ENCODE measurements around the gene ANKRD52. TPM values are rescaled to one million over a fixed set of nuclear protein-coding genes. Genes with fewer than 3 reads are reported as not detected.
A peak's percentile ranks its signal among the peaks of the same experiment; 100 is the strongest.

Gene ANKRD52
- total RNA-seq, 1 donor from 2014 or later, result 9.1 TPM

DNA sequence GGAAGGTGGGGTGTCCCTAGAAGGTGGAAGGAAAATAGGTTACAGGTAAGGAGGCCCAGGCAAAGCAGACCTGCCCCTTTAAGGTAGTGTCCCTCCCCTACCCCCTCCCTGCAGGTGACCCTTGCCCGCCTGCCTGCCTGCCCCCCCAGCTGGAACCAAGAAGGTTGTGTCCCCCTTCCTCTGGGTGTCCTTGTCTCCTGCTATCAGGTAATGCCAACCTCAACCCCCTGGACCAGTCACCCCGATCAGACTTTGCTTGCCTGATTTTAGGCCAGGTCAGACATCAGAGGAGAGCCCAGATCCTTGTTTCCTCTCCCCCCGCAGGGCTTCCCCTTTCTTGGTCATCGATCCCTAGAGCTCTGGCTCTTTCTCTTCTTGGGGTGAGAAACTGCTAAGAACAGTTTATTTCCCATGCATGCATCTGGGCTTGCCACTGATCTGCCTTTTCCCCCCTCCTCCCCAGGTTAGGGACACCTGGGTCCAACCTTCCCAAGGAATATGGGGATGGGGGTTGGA lies 28.2 kb downstream of the ANKRD52 start, which contains the start of gene SLC39A5:
Gene SLC39A5 (plus strand): TSS at position 136 of the 516 bp plus-strand sequence. CDS start 1,224 bp downstream, outside the sequence.
- Histone ChIP-seq H3K9ac (no peak within 1 kb of the TSS), H3F3A (ENCODE audit: low read depth) (no peaks in the 10 kb centered on the region), H4K20me1 (ENCODE audit: low read depth) (no peaks in the 10 kb centered on the region), H3K4me3 (no peak within 1 kb of the TSS), H3K79me2 (ENCODE audit: low read depth) (peaks cover 5% of the 10 kb centered on the region), H2AFZ (replicated peaks) (no peak within 1 kb of the TSS), H3K4me1 (peaks cover 3% of the 10 kb centered on the region), H3K9me3 (ENCODE audit: low read depth) (no peaks in the 10 kb centered on the region), H3K27ac (no peak within 1 kb of the TSS), H3K36me3 (no peaks in the 10 kb centered on the region), H3K27me3 (no peaks in the 10 kb centered on the region), H3K4me2 (no peak within 1 kb of the TSS)
- H3K27me3 Mint-ChIP-seq (ENCODE audit: insufficient read depth, low read depth), result peaks cover 7% of the 10 kb centered on the region
- H3K9me3 Mint-ChIP-seq, result no peaks in the 10 kb centered on the region
- H3K4me1 Mint-ChIP-seq, result peaks cover 13% of the 10 kb centered on the region
- H3K4me3 Mint-ChIP-seq, result peak within 1 kb of the TSS; percentile 46
- H3K27ac Mint-ChIP-seq, result no peak within 1 kb of the TSS
- TF ChIP-seq EZH2phosphoT487 (IDR thresholded peaks at IDR 0.05), result no peak
- TF ChIP-seq EZH2 (IDR thresholded peaks at IDR 0.05), result no peak
- no peak for TF ChIP-seq CTCF (IDR thresholded peaks at IDR 0.05)
- peaks cover 4% of the 10 kb centered on the region for H3K36me3 Mint-ChIP-seq
- DNase-seq (ENCODE audit: low spot score), result no peak

DNA sequence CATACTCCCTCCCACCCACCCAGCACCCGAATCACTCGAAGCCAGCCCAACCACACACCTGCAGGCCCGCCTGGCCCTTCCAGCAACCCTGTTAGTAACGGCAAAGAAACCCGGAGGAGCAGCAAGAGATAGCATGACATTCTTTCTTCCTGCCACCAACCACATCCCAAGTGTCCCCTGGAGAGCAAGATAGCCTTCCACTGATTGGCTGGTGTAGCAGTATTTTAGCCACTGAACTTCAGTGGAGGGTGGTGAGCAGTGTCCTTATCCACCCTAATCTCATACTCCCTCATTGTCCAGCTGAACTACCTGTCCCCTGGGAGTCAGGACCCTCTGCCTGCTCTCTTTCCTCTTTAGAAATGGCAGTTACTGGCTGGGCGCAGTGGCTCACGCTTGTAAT lies 29.1 kb downstream of the ANKRD52 start:
- H3K27me3 ChIP-seq, result no peaks in the 10 kb centered on the region
- no peak overlapping the region for H3K9ac ChIP-seq
- Mint-ChIP-seq H3K27ac (no peak overlapping the region), H3K4me3 (no peak overlapping the region), H3K27me3 (ENCODE audit: insufficient read depth, low read depth) (peaks cover 4% of the 10 kb centered on the region), H3K9me3 (no peaks in the 10 kb centered on the region), H3K36me3 (peaks cover 4% of the 10 kb centered on the region), H3K4me1 (peaks cover 17% of the 10 kb centered on the region)
- no peak overlapping the region for H3K27ac ChIP-seq
- peaks cover 9% of the 10 kb centered on the region for H3K4me1 ChIP-seq
- H3K36me3 ChIP-seq, result no peaks in the 10 kb centered on the region
- no peak for TF ChIP-seq EZH2phosphoT487 (IDR thresholded peaks at IDR 0.05)
- no peak for TF ChIP-seq CTCF (IDR thresholded peaks at IDR 0.05)
- no peak for TF ChIP-seq EZH2 (IDR thresholded peaks at IDR 0.05)
- no peaks in the 10 kb centered on the region for H3K9me3 ChIP-seq (ENCODE audit: low read depth)
- H4K20me1 ChIP-seq (ENCODE audit: low read depth), result no peaks in the 10 kb centered on the region
- H2AFZ ChIP-seq (replicated peaks), result no peak overlapping the region
- H3F3A ChIP-seq (ENCODE audit: low read depth), result no peaks in the 10 kb centered on the region
- peaks cover 12% of the 10 kb centered on the region for H3K79me2 ChIP-seq (ENCODE audit: low read depth)
- DNase-seq (ENCODE audit: low spot score), result no peak
- no peak overlapping the region for H3K4me2 ChIP-seq
- H3K4me3 ChIP-seq, result no peak overlapping the region

- Mint-ChIP-seq H3K27ac (peak overlapping the region; percentile 76), H3K36me3 (peaks cover 4% of the 10 kb centered on the region), H3K4me3 (peak overlapping the region; percentile 98), H3K4me1 (peaks cover 36% of the 10 kb centered on the region), H3K27me3 (ENCODE audit: insufficient read depth, low read depth) (peaks cover 7% of the 10 kb centered on the region), H3K9me3 (no peaks in the 10 kb centered on the region)
- Histone ChIP-seq H3K4me3 (peak overlapping the region; percentile 78), H3K36me3 (no peaks in the 10 kb centered on the region), H3K9me3 (ENCODE audit: low read depth) (no peaks in the 10 kb centered on the region), H3F3A (ENCODE audit: low read depth) (peaks cover 36% of the 10 kb centered on the region), H3K27me3 (no peaks in the 10 kb centered on the region), H3K4me2 (peak overlapping the region; percentile 89), H3K4me1 (peaks cover 22% of the 10 kb centered on the region), H3K79me2 (ENCODE audit: low read depth) (peaks cover 32% of the 10 kb centered on the region), H3K9ac (peak overlapping the region; percentile 64), H2AFZ (replicated peaks) (peak overlapping the region; percentile 88), H3K27ac (no peak overlapping the region), H4K20me1 (ENCODE audit: low read depth) (peaks cover 12% of the 10 kb centered on the region)
- DNase-seq (ENCODE audit: low spot score), result peak; percentile 43
- no peak for TF ChIP-seq EZH2 (IDR thresholded peaks at IDR 0.05)
- TF ChIP-seq CTCF (IDR thresholded peaks at IDR 0.05), result no peak
- TF ChIP-seq EZH2phosphoT487 (IDR thresholded peaks at IDR 0.05), result no peak
Observed at GRCh38 chr12:56224954-56225353, 33.2 kb downstream of the ANKRD52 start.

All from neural progenitor cell (in vitro differentiated cells).